ENCODE measurements around the gene MUC5B.

Gene MUC5B

DNA sequence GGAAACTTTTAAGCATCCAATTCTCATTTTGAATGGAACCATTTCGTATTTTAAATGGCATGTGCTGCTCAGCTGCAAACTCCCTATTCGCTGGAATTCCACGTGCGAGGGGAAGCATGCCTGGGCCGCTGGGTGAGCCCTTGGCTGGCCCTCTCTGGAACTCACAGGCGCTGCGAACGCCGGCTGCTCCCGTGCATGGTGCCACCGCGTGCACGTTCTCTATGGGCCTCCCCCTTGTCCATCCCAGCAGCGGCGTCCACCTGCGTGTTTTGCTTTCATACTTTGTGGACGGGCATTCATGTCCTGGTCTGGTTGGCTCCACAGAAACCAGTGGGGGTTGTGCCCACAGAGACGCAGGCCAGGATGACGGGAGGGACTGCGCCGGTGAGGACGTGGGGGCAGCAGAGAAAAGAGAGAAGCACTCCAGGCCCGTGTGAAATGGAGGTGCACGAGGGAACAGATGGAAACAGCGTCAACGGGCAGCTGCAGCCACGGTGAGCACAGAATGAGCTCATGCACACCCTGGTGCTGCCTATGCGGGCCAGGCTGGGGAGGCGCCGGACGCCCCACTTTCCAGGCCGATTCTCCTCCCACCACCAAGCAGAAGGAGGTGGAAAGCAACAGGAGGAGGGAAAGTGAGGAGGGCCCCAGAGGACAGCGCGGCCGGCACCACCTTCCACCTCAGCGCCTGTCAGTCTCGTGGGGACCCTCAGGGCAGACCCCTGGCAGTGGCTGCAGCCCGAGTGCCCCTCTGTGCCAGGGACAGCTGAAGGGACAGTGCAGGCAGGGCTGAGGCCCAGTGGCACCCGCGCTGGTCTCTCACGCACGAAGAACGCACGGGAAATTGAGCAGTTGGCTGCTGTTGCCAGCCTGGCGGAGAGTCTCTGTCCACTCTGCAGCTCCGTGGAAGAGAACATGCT lies 57.5 kb downstream of the MUC5B start:
- no peak for TF ChIP-seq GATA3 (IDR thresholded peaks at IDR 0.05; ENCODE audit: low read depth, low read length)
- no peak for TF ChIP-seq GATA2 (IDR thresholded peaks at IDR 0.05; ENCODE audit: low read depth, low read length)

DNA sequence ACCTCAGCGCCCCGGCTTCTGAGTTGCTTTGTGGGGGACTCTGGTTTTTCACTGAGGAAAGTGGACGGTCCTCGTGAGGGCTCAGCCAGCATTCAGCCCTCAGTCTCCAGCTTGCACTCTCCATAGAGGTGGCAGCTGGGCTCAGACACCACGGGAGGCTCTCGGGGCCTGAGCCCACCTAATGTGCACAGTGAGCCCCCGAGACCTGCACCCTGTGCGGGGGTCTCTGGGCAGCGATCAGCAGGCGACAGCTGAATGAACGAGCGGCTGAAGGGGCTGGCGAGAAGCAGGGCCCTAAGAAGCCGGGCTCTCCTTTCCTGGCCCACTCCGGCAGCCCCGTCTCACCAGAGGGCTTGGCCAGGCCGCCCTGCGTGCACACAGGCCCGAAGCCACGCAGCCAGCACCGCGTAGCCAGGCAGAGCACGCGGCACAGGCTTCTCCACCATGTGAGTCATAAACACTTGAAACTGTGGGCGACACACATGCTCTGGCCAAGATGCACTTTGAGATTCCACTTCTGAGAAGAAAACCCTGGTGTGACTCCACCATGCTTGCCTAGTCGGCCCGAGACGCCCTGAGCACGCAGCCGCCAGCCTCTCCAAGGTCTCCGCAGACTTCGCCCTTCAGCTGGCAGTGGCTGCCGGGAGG lies 58.6 kb downstream of the MUC5B start:
- TF ChIP-seq GATA3 (IDR thresholded peaks at IDR 0.05; ENCODE audit: low read depth, low read length), result no peak
- no peak for TF ChIP-seq GATA2 (IDR thresholded peaks at IDR 0.05; ENCODE audit: low read depth, low read length)

DNA sequence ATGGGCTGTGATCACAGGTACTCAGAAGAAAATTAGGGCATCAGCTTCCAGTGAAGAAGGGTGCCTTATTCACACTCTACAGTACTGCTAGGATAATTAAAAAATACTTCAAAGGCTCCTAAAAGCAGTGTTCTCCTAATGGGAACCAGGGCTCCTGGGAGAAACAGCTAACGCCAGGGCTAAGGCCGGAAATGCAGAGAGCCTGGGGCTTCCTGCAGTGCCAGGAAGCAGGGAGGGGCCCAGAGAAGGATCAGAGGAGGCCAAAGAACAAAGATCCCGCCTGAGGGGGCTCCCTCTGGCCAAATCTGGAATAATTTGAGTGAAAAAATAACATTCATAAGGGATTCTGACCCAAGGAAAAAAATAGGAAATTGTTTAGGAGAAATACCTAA lies 59.1 kb downstream of the MUC5B start:
- TF ChIP-seq GATA3 (IDR thresholded peaks at IDR 0.05; ENCODE audit: low read depth, low read length) (no peak), GATA2 (IDR thresholded peaks at IDR 0.05; ENCODE audit: low read depth, low read length) (no peak)

DNA sequence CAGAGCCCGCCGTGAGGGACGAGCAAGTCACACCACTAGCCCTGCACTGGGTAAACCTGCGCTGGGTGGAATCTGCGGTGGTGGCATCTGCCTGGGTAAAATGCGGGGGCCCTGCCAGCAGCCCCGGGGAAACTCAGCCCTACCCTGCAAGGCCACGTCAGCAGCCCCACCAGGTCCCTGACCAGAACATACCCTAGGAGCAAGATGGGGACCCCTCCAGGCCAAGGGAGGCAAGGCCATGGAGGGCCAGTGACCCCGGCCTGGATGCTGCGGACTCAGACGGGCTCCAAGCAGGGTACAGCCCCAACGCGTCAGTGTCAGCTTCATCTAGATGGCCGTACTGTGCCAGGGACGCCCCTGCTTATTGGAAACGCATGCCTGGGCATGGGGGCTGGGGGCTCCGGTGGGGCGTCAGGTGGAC lies 60.2 kb downstream of the MUC5B start:
- TF ChIP-seq GATA2 (IDR thresholded peaks at IDR 0.05; ENCODE audit: low read depth, low read length) (no peak), GATA3 (IDR thresholded peaks at IDR 0.05; ENCODE audit: low read depth, low read length) (no peak)

GRCh38 chr11:1283906-1284305 lies 61.0 kb downstream of the MUC5B start:
- TF ChIP-seq GATA3 (IDR thresholded peaks at IDR 0.05; ENCODE audit: low read depth, low read length) (no peak), GATA2 (IDR thresholded peaks at IDR 0.05; ENCODE audit: low read depth, low read length) (no peak)

GRCh38 chr11:1285316-1285744 lies 62.5 kb downstream of the MUC5B start:
- TF ChIP-seq GATA3 (IDR thresholded peaks at IDR 0.05; ENCODE audit: low read depth, low read length), result no peak
- TF ChIP-seq GATA2 (IDR thresholded peaks at IDR 0.05; ENCODE audit: low read depth, low read length), result no peak

DNA sequence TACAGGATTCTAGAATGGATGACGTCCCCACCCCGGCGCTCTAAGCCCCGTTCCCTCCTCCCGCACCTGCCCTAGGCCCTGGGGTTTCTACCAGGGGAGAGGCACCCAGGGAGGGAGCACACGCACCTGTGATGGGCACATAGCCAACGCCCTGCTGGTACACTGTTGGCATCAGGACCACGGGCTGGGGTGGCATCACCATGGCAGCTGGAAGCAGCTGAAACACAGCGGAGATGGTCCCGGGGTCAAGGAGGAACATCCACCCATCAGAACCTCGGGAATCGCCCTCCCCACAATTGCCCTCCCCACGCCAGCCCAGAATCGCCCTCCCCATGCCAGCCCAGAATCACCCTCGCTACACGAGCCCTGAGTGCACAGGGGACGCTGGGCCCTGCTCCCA lies 63.0 kb downstream of the MUC5B start:
- TF ChIP-seq GATA2 (IDR thresholded peaks at IDR 0.05; ENCODE audit: low read depth, low read length) (no peak), GATA3 (IDR thresholded peaks at IDR 0.05; ENCODE audit: low read depth, low read length) (no peak)

DNA sequence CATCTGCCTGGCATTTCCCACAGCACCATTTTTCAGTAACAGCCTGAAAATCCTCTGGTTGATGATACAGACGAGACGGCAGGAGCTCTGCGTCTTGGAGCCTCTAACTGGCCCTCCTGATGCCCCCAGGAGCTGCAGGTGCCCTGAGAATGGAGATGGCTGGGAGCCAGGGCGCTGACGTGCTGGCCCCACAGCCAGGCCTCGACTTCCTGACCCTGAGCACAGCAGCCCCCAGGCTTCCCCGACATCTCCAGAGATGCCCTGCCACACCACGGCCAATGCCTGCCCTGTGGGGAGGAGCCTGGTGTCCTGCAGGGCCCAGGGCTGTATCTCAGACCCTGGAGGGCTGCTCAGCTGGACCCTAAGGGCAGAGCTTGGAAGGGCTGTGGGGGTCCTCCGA lies 65.1 kb downstream of the MUC5B start:
- TF ChIP-seq GATA3 (IDR thresholded peaks at IDR 0.05; ENCODE audit: low read depth, low read length), result no peak
- TF ChIP-seq GATA2 (IDR thresholded peaks at IDR 0.05; ENCODE audit: low read depth, low read length), result no peak

DNA sequence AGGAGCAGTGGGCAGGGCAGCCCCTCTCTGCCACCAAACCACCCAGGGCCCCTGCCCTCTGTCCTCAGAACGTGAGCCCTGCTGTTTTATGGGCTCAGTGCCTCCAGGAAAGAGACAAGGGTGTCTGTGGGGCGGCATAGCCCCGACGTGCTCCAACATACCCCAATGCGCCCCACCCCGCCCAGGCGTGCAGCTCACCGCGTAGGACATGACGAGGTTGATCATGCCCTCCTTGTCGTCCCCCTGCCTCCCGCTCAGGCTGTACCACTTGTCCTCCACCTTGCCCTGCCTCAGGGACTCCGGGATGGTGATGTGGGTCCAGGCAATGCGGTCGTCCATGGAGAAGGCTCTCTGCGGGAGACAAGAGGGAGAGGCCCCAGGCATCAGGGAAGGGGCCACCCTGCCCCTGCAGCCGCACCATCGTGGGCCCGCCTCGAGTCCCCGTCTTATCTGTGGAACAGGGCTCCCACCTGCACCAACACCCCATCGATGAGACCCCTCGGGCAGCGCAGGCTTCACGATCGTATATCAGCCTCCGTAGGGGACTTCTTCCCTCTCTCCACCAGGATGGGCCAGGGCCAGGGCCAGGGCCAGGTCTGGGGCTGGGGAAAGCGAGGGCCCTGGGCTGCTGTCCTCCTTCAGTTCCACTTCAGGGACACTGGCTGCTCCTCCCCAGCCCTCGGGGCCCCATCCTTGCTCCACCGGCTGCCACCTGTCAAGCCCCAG lies 65.7 kb downstream of the MUC5B start:
- TF ChIP-seq GATA3 (IDR thresholded peaks at IDR 0.05; ENCODE audit: low read depth, low read length) (no peak), GATA2 (IDR thresholded peaks at IDR 0.05; ENCODE audit: low read depth, low read length) (no peak)

DNA sequence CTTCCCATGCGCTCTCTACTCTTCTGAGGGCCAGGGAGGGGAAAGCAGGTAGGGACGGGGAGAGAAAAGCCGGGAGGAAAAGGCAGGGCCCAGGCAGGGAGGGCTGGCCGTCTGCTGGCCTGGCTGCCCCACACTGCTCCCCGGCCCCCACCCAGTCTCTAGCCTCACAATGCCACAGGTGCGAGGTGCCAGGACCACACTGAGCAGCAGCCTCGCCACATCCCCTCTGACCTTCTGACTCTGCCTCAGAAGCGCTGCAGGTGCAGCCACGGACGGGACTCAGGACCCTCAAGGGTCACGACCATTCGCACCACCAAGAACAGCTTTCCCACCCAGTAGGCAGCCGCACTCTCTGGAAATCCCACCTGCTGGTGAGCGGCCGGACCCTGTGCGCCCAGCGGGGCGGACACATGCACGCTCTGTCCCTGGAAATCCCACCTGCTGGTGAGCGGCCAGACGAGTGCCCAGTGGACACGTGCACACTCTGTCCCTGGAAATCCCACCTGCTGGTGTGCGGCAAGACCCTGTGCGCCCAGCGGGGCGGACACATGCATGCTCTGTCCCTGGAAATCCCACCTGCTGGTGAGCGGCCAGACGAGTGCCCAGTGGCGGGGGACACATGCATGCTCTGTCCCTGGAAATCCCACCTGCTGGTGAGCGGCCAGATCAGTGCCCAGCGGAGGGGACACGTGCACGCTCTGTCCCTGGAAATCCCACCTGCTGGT lies 66.5 kb downstream of the MUC5B start:
- TF ChIP-seq GATA3 (IDR thresholded peaks at IDR 0.05; ENCODE audit: low read depth, low read length) (no peak), GATA2 (IDR thresholded peaks at IDR 0.05; ENCODE audit: low read depth, low read length) (no peak)

- TF ChIP-seq GATA3 (IDR thresholded peaks at IDR 0.05; ENCODE audit: low read depth, low read length) (no peak), GATA2 (IDR thresholded peaks at IDR 0.05; ENCODE audit: low read depth, low read length) (no peak)
Observed at GRCh38 chr11:1290052-1291040, 67.5 kb downstream of the MUC5B start.

GRCh38 chr11:1291295-1292017 lies 68.6 kb downstream of the MUC5B start:
- TF ChIP-seq GATA2 (IDR thresholded peaks at IDR 0.05; ENCODE audit: low read depth, low read length) (no peak), GATA3 (IDR thresholded peaks at IDR 0.05; ENCODE audit: low read depth, low read length) (no peak)
